LoVo (cell line): ENCODE measurements around the gene ECHS1.
"Not testable (repeated sequence)": the region's sequence is repeated elsewhere in the genome, so short reads cannot be mapped to it uniquely, and the experiment has no call there.

Experiments
- DNase-seq: peaks from one replicate; pipeline ENCODE4 v3.0.0-alpha.2; 2016; ENCODE audit warnings: low spot score

ECHS1 gene

GRCh38 chr10:133399123-133399601 lies 26.0 kb upstream of the ECHS1 start:
- DNase-seq = no peak

- no peak for DNase-seq
Measured at GRCh38 chr10:133397938-133398337, 24.8 kb upstream of the ECHS1 start.

- DNase-seq = no peak
Measured at GRCh38 chr10:133396035-133396624, 23.0 kb upstream of the ECHS1 start.

GRCh38 chr10:133394801-133395221 lies 21.7 kb upstream of the ECHS1 start:
- DNase-seq = no peak

- DNase-seq = peak; percentile 95
Measured at GRCh38 chr10:133394064-133394663, 21.0 kb upstream of the ECHS1 start, which contains the start of gene MTG1. TSS of gene MTG1 (plus strand) at chr10:133394157. CDS start at chr10:133394221, 64 bp downstream.

GRCh38 chr10:133393401-133394063 lies 20.4 kb upstream of the ECHS1 start:
- DNase-seq = no peak

GRCh38 chr10:133391761-133392518 lies 18.8 kb upstream of the ECHS1 start:
- no peak for DNase-seq

GRCh38 chr10:133391249-133391635 lies 18.1 kb upstream of the ECHS1 start:
- DNase-seq = no peak

GRCh38 chr10:133390597-133391248 lies 17.6 kb upstream of the ECHS1 start:
- DNase-seq = no peak

- no peak for DNase-seq
Measured at GRCh38 chr10:133388973-133389818, 16.0 kb upstream of the ECHS1 start.

- no peak for DNase-seq
Measured at GRCh38 chr10:133388236-133388972, 15.2 kb upstream of the ECHS1 start.

- DNase-seq = not testable (repeated sequence)
Measured at GRCh38 chr10:133386951-133387350, 13.8 kb upstream of the ECHS1 start.

- DNase-seq = no peak
Measured at GRCh38 chr10:133385214-133385613, 12.1 kb upstream of the ECHS1 start.

- DNase-seq = no peak
Measured at GRCh38 chr10:133384071-133384470, 10.9 kb upstream of the ECHS1 start.

- DNase-seq = no peak
Measured at GRCh38 chr10:133383551-133383950, 10.4 kb upstream of the ECHS1 start.

- DNase-seq = no peak
Measured at GRCh38 chr10:133381036-133381435, 7.9 kb upstream of the ECHS1 start.

- DNase-seq = no peak
Measured at GRCh38 chr10:133379801-133380666, 6.9 kb upstream of the ECHS1 start.

GRCh38 chr10:133379152-133379800 lies 6.1 kb upstream of the ECHS1 start, which contains the start of gene PAOX:
TSS of gene PAOX (plus strand) at chr10:133379262. CDS start at chr10:133379317, 55 bp downstream.
- DNase-seq = peak; percentile 32
